ENCODE data around the gene LAMC2.

LAMC2 gene

DNA sequence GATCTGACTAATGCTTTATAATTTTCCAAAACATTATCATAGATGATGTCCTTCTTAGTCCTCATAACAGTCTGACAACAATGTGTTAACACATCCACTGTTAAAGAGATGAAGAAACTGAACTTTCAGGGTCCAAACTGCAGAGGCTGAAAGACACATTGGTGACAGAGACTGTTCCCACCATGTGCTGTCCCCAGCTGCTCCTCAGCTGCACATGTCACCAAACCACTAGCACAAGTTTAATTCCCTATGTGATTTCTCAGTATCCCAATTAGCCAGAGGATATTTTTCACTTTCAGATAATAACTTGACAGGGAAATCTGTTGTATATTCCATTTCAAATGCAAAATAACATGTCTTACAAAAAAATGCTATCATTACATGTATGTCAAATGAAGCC is 24.6 kb downstream of the LAMC2 start:
- no peak for ATAC-seq
- no peak for TF ChIP-seq BACH2 (CRISPR knock-in tag; IDR thresholded peaks at IDR 0.05; ENCODE audit: borderline replicate concordance)

DNA sequence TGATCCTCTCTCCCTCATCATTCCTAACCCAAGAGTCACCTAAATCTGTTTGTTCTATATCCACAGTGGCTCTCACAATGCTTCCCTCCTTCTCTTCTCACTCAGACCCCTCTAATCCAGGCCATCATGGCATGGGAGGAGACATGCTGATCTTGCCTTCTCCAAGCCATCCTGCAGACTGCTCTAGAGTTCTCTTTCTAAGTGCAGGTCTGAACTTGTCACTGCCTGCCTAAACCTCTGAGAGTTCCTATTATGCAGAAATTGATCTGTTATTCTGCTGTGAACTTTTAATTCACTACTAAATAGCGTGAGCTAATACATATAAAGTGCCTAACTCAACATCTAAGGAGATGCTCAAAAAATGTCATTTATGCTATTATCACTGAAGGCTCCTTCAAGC is 26.8 kb downstream of the LAMC2 start:
- no peak for ATAC-seq
- TF ChIP-seq SNAI2 (CRISPR knock-in tag; IDR thresholded peaks at IDR 0.05) (no peak), TOX (CRISPR knock-in tag; IDR thresholded peaks at IDR 0.05; ENCODE audit: borderline replicate concordance) (no peak), OSR1 (CRISPR knock-in tag; IDR thresholded peaks at IDR 0.05) (no peak), ESRRG (CRISPR knock-in tag; IDR thresholded peaks at IDR 0.05) (no peak), TCF4 (CRISPR knock-in tag; IDR thresholded peaks at IDR 0.05; ENCODE audit: borderline replicate concordance) (no peak), ARNTL (CRISPR knock-in tag; IDR thresholded peaks at IDR 0.05; ENCODE audit: borderline replicate concordance, low read depth) (no peak), ZNF565 (CRISPR knock-in tag; conservative IDR thresholded peaks at IDR 0.05; ENCODE audit: low read depth) (no peak), ISL1 (CRISPR knock-in tag; IDR thresholded peaks at IDR 0.05) (no peak), ZFP3 (CRISPR knock-in tag; IDR thresholded peaks at IDR 0.05) (no peak), BACH2 (CRISPR knock-in tag; IDR thresholded peaks at IDR 0.05; ENCODE audit: borderline replicate concordance) (no peak), GLIS3 (CRISPR knock-in tag; IDR thresholded peaks at IDR 0.05) (no peak), ZNF70 (CRISPR knock-in tag; IDR thresholded peaks at IDR 0.05) (no peak), ZC3H10 (CRISPR knock-in tag; IDR thresholded peaks at IDR 0.05) (no peak), ZNF8 (CRISPR knock-in tag; IDR thresholded peaks at IDR 0.05) (no peak)
- TF ChIP-seq, protein P1, sequence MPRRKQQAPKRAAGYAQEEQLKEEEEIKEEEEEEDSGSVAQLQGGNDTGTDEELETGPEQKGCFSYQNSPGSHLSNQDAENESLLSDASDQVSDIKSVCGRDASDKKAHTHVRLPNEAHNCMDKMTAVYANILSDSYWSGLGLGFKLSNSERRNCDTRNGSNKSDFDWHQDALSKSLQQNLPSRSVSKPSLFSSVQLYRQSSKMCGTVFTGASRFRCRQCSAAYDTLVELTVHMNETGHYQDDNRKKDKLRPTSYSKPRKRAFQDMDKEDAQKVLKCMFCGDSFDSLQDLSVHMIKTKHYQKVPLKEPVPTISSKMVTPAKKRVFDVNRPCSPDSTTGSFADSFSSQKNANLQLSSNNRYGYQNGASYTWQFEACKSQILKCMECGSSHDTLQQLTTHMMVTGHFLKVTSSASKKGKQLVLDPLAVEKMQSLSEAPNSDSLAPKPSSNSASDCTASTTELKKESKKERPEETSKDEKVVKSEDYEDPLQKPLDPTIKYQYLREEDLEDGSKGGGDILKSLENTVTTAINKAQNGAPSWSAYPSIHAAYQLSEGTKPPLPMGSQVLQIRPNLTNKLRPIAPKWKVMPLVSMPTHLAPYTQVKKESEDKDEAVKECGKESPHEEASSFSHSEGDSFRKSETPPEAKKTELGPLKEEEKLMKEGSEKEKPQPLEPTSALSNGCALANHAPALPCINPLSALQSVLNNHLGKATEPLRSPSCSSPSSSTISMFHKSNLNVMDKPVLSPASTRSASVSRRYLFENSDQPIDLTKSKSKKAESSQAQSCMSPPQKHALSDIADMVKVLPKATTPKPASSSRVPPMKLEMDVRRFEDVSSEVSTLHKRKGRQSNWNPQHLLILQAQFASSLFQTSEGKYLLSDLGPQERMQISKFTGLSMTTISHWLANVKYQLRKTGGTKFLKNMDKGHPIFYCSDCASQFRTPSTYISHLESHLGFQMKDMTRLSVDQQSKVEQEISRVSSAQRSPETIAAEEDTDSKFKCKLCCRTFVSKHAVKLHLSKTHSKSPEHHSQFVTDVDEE (CRISPR knock-in tag; IDR thresholded peaks at IDR 0.05): no peak
- TF ChIP-seq, protein P2, sequence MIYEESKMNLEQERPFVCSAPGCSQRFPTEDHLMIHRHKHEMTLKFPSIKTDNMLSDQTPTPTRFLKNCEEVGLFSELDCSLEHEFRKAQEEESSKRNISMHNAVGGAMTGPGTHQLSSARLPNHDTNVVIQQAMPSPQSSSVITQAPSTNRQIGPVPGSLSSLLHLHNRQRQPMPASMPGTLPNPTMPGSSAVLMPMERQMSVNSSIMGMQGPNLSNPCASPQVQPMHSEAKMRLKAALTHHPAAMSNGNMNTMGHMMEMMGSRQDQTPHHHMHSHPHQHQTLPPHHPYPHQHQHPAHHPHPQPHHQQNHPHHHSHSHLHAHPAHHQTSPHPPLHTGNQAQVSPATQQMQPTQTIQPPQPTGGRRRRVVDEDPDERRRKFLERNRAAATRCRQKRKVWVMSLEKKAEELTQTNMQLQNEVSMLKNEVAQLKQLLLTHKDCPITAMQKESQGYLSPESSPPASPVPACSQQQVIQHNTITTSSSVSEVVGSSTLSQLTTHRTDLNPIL (CRISPR knock-in tag; IDR thresholded peaks at IDR 0.05; ENCODE audit: low read depth): no peak
- TF ChIP-seq, protein P3, sequence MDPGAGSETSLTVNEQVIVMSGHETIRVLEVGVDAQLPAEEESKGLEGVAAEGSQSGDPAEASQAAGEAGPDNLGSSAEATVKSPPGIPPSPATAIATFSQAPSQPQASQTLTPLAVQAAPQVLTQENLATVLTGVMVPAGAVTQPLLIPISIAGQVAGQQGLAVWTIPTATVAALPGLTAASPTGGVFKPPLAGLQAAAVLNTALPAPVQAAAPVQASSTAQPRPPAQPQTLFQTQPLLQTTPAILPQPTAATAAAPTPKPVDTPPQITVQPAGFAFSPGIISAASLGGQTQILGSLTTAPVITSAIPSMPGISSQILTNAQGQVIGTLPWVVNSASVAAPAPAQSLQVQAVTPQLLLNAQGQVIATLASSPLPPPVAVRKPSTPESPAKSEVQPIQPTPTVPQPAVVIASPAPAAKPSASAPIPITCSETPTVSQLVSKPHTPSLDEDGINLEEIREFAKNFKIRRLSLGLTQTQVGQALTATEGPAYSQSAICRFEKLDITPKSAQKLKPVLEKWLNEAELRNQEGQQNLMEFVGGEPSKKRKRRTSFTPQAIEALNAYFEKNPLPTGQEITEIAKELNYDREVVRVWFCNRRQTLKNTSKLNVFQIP (CRISPR knock-in tag; IDR thresholded peaks at IDR 0.05; ENCODE audit: borderline replicate concordance, low read depth): no peak
- TF ChIP-seq, protein P4, sequence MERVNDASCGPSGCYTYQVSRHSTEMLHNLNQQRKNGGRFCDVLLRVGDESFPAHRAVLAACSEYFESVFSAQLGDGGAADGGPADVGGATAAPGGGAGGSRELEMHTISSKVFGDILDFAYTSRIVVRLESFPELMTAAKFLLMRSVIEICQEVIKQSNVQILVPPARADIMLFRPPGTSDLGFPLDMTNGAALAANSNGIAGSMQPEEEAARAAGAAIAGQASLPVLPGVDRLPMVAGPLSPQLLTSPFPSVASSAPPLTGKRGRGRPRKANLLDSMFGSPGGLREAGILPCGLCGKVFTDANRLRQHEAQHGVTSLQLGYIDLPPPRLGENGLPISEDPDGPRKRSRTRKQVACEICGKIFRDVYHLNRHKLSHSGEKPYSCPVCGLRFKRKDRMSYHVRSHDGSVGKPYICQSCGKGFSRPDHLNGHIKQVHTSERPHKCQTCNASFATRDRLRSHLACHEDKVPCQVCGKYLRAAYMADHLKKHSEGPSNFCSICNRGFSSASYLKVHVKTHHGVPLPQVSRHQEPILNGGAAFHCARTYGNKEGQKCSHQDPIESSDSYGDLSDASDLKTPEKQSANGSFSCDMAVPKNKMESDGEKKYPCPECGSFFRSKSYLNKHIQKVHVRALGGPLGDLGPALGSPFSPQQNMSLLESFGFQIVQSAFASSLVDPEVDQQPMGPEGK (CRISPR knock-in tag; IDR thresholded peaks at IDR 0.05; ENCODE audit: borderline replicate concordance): no peak

DNA sequence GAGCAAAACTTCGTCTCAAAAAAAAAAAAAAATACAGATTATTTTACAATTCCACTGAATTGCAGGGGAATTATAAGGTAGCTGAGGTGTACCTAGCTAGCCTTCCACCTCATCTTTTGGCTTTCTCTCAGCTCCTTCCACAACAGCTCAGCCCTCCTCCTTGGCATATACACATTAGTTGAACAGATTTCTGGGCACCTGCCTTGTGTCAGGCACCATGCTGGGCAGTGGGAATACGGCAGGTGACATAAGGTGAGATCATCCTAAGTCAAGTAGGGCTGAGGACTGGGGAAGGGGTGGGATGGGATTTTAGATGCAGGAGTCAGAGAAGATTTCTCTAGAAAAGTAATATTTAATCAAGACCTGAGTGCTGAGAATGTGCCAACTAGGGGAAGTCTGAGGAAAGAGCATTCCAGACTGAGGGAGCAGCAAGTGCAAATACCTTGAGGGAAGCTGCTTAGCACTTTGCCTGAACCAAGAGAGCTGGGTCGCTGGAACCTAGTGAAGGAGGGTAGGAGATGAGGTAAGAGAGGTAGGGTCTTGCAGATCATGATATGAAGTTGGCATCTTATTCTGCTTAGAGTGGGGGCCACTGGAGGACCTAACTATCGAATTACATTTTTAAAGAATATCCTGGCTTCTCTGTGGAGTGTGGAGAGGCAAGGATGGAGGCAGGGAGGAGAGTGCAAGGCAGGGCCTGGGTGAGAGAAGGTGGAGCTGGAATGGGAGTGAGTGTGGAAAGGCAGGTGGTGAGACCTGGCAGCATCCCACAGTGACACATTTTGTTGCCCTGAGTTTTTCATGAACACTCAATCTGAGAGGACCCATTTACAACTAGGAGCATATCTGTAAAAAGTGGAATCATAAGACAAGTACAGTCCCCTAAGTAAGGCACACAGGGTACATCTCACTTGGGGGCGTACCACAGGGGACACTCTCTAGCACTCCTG is 28.2 kb downstream of the LAMC2 start:
- ATAC-seq: no peak
- TF ChIP-seq RARB (CRISPR knock-in tag; IDR thresholded peaks at IDR 0.05) (no peak), OSR1 (CRISPR knock-in tag; IDR thresholded peaks at IDR 0.05) (no peak), PPARA (CRISPR knock-in tag; IDR thresholded peaks at IDR 0.05; ENCODE audit: borderline replicate concordance) (no peak), ARNTL (CRISPR knock-in tag; IDR thresholded peaks at IDR 0.05; ENCODE audit: borderline replicate concordance, low read depth) (no peak), CSDC2 (CRISPR knock-in tag; IDR thresholded peaks at IDR 0.05) (no peak), ZNF565 (CRISPR knock-in tag; conservative IDR thresholded peaks at IDR 0.05; ENCODE audit: low read depth) (no peak), SNAI2 (CRISPR knock-in tag; IDR thresholded peaks at IDR 0.05) (no peak), BACH2 (CRISPR knock-in tag; IDR thresholded peaks at IDR 0.05; ENCODE audit: borderline replicate concordance) (no peak), ZFP30 (CRISPR knock-in tag; IDR thresholded peaks at IDR 0.05) (no peak), ZNF70 (CRISPR knock-in tag; IDR thresholded peaks at IDR 0.05) (no peak), GLIS3 (CRISPR knock-in tag; IDR thresholded peaks at IDR 0.05) (no peak), ESRRG (CRISPR knock-in tag; IDR thresholded peaks at IDR 0.05) (no peak), ZFP3 (CRISPR knock-in tag; IDR thresholded peaks at IDR 0.05) (no peak)
- TF ChIP-seq, protein P2 (CRISPR knock-in tag; IDR thresholded peaks at IDR 0.05; ENCODE audit: low read depth): no peak
- TF ChIP-seq, protein P3 (CRISPR knock-in tag; IDR thresholded peaks at IDR 0.05; ENCODE audit: borderline replicate concordance, low read depth): no peak
- TF ChIP-seq, protein P4 (CRISPR knock-in tag; IDR thresholded peaks at IDR 0.05; ENCODE audit: borderline replicate concordance): no peak
